HG03066 (cell line): Measurements from ENCODE around the gene AFF4.
A peak's percentile ranks its signal among the peaks of the same experiment; 100 is the strongest.
"Not testable (repeated sequence)": the region's sequence is repeated elsewhere in the genome, so short reads cannot be mapped to it uniquely, and the experiment has no call there.

Source experiments
- ATAC-seq: cut with Tn5 transposase; IDR thresholded peaks from one replicate; pipeline ENCODE4 v1.9.1; 2021; ENCODE audit warnings: low read depth; ENCODE audit not compliant: unreplicated experiment

The AFF4 gene, protein sequence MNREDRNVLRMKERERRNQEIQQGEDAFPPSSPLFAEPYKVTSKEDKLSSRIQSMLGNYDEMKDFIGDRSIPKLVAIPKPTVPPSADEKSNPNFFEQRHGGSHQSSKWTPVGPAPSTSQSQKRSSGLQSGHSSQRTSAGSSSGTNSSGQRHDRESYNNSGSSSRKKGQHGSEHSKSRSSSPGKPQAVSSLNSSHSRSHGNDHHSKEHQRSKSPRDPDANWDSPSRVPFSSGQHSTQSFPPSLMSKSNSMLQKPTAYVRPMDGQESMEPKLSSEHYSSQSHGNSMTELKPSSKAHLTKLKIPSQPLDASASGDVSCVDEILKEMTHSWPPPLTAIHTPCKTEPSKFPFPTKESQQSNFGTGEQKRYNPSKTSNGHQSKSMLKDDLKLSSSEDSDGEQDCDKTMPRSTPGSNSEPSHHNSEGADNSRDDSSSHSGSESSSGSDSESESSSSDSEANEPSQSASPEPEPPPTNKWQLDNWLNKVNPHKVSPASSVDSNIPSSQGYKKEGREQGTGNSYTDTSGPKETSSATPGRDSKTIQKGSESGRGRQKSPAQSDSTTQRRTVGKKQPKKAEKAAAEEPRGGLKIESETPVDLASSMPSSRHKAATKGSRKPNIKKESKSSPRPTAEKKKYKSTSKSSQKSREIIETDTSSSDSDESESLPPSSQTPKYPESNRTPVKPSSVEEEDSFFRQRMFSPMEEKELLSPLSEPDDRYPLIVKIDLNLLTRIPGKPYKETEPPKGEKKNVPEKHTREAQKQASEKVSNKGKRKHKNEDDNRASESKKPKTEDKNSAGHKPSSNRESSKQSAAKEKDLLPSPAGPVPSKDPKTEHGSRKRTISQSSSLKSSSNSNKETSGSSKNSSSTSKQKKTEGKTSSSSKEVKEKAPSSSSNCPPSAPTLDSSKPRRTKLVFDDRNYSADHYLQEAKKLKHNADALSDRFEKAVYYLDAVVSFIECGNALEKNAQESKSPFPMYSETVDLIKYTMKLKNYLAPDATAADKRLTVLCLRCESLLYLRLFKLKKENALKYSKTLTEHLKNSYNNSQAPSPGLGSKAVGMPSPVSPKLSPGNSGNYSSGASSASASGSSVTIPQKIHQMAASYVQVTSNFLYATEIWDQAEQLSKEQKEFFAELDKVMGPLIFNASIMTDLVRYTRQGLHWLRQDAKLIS

DNA sequence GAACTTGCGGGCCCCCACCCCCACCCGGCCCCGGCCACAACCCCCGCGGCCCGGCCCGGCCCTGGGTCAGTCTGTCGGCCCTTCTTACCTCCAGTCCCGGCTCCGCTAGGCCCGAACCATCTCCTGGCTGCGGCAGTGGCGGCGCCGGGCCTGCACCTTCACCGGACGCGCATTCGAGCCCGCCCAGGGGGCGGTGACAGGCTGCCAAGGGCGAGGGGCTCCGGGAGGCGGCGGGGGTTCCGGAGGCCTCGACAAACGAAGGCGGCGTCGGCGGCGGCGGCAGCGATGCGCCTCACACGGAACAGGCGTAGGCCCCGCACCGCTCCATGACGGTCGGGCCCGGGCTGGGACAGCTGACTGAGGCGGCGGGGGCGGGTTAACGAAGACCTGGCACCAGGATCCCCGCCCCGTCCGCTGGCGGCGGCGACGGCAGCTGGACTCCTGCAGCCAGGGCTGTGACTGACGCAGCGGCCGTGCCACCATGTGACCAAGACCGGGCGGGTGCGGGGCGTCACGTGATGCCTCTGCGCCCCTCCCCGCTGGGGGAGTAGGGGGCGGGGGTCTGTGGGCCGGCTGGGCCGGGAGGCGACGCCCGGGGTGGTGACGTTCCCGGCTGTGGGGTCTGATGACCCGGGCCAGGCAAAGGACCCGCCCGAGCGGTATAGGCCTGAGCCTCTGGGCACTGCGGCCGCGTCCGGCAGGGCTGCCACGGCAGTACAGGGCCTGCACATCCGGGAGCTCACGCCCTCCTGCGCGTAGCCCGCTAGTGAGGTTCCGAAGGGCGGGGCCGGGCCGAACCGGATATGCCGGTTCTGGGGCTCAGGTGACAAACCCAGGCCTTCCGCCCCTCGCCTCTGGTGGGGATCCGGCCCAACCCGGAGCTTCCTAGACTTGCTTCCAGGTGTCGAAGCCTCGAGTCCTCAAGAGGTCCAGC is at the start of gene AFF4:
AFF4 (minus strand) TSS at position 464 of the 934 bp plus-strand sequence. CDS start 26,445 bp downstream, outside the sequence.
- peak; percentile 90 for ATAC-seq

DNA sequence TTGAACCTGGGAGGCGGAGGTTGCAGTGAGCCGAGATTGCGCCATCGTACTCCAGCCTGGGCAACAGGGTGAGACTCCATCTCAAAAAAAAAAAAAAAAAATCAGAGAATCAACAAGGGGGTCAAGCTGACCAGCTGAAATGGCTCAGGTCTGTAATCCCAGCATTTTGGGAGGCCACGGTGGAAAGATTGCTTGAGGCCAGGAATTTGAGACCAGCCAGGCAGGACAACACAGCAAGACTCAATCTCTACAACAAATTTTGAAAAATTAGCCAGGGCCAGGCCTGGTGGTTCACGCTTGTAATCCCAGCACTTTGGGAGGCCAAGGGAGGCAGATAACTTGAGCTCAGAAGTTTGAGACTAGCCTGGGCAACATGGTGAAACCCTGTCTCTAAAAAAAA is 45.0 kb upstream of the AFF4 start:
- not testable (repeated sequence) for ATAC-seq

DNA sequence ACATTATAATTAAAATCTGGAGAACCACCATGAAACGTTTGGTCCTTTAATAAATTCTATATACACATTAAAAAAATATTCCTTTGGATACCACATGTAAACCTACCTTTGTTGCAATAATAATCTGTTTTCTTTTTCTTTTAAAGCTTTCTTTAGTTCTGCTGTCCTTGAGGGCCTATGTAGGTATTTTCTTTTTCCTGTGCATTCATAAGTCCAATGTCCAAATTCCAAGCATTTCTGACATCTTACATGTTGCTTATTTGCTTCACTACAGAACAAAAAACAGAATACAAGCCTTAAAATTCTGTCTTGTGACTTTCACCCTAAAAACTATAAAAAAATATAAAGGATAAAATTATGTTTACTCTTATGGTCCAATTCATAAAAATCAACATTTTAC is 43.2 kb upstream of the AFF4 start:
- ATAC-seq = no peak

DNA sequence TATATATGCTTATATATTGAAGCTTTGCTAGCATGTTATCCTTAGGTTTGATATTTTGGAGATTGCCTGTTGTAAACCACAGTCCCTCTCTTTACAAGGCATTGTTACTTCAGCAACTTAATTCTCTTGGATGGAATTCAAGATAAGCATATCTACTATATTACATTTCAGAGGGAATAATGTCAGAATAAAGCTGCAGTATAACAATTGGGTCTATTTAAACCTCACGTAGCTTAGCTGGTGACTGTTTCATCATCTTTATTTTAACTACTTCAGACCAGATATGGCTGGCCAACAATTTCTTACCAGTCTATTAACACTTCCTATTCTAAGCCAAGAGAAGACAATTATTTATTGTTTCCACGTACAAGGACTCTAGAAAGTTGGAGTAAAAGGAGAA is 35.8 kb upstream of the AFF4 start:
- no peak for ATAC-seq

DNA sequence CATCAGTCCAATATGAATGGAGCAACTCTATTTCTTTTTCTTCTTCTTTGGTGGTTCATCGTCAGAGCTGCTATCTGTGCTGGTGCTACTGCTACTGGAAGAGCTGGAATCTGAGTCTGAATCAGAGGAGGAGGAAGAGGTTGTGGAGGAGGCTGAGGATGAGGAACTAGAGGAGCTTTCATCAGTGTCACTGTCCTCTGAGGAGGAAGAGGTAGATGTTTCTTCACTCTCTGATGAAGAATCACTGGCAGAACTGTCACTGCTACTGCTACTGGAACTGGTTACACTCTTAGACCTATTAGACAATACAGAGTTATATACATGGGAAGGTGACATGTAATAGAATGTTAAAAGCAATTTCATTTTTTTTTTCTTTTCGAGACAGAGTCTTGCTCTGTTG is 35.1 kb upstream of the AFF4 start:
- ATAC-seq = no peak

DNA sequence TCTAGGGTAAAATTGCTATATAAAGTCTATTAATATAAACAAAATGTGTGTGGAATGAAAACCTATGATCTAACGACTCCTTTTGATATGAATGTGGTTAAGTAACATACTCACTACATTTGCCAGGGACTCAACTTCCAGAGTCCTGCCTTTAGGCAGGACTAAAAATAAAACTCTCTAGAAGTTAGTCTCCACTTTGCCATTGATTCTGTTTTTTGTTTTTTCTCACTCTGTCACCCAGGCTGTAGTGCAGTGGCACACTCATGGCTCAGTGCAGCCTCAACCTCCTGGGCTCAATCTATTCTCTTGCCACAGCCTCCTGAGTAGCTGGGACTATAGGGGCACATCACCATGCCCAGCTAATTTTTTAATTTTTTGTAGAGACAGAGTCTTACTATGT is 32.9 kb upstream of the AFF4 start:
- ATAC-seq = no peak

DNA sequence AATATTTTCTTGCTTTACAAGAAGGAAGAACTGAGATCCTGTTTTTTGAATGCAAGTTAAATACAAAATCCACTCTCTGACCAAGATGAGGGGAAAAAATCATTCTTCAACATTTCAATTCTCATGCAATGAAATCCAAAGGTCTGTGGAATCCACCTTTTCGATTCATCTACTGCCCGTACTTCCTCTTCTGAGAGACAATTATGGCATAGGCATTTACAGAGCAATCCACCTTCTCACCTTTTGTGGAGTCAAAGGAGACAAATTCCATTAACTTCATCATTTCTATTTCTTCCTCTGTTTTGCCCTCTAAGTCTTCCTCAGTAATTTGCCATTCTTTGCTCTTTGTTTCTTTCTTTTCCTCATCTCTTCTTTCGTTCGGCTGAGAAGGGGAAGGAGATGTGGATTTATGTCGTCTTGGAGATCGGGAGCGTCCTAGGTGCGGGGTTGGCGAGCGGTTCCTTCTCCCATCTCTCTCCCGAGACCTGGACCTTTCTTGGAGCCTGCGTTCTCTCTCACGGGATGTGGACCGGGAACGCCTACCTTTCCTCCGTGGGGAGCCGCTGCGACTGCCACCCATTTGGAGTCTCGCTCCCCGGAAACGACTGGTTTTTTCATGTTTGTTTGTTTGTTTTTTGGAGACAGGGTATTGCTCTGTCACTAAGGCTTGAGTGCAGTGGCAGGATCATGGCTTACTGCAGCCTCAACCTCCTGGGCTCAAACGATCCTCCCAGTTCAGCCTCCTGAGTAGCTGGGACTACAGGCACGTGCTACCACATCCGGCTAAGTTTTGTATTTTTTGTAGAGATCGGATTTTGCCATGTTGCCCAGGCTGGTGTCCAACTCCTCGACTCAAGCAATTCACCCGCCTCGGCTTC is 24.3 kb upstream of the AFF4 start:
- ATAC-seq = no peak

DNA sequence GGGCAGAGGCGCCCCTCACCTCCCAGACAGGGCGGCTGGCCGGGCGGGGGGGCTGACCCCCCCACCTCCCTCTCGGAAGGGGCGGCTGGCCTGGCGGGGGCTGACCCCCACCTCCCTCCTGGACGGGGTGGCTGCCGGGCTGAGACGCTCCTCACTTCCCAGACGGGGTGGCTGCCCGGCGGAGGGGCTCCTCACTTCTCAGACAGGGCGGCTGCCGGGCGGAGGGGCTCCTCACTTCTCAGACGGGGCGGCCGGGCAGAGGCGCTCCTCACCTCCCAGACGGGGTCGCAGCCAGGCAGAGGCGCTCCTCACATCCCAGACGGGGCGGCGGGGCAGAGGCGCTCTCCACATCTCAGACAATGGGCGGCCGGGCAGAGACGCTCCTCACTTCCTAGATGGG is 19.5 kb upstream of the AFF4 start:
- not testable (repeated sequence) for ATAC-seq

DNA sequence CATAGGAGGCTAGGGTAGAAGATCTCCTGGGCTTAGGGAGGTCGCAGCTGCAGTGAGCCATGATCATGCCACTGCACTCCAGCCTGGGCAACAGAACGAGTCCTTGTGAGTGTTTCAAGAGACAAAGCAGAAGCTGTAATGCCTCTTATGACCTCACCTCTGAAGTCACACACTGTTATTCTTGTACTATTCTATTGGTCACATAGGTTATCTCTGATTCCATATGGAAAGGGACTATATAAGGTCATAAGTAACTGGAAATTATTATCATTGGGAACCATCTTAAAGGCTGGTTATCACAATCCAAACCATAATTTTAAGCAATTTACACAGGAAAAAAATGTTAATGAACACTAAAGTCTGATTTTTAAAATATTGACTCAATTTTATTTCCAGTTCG is 17.9 kb upstream of the AFF4 start:
- no peak for ATAC-seq

DNA sequence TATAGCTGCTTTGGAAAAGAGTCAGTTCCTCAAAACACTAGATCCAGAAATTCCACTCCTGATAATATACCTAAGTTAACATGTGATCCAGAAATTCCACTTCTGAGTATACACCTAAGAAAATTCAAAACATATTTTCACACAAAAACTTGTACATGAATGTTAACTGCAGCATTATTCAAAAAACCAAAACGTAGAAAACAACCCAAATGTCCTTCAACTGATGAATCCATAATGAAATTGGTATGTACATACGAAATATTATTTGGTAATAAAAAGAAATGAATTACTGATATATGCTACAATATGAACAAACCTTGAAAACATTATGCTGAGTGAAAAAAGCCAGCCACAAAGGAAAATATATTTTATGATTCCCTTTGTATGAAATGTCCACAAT is 16.5 kb upstream of the AFF4 start:
- ATAC-seq = no peak

DNA sequence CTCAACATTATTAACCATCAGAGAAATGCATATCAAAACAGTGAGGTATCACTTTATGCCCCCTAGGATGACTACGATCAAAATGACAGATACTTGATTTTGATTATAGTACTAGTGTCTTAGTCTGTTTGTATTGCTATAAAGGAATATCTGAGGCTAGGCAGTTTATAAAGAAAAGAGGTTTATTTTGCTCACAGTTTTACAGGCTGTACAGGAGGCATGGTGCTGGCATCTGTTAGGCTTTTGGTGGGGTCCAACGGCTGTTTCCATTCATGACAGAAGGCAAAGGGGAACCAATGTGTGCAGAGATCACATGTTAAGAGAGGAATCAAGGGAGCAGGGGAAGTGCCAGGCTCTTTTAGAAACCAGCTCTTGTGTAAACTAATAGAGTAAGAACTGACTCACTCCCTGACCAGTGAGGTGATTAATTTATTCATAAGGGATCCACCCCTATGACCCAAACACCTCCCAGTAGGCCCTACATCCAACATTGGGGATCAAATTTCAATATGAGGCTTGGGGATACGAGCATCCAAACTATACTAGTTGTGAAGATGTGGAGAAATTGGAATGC is 16.0 kb upstream of the AFF4 start:
- ATAC-seq = no peak

DNA sequence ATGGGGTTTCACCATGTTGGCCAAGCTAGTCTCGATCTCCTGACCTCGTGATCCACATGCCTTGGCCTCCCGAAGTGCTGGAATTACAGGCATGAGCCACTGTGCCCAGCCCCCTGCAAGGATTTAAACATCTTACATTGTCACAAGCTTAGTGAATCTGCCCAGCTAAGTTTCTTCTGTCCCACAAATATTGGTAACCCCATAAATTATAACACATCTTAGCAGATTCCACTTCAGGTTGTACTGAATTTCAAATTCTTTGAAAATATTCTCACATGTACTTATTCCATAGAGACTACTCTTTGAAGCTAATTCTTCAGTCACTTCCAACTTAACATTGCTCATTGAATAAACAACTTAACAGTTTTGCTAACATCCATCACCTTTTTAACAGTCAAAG is 13.4 kb upstream of the AFF4 start:
- no peak for ATAC-seq

DNA sequence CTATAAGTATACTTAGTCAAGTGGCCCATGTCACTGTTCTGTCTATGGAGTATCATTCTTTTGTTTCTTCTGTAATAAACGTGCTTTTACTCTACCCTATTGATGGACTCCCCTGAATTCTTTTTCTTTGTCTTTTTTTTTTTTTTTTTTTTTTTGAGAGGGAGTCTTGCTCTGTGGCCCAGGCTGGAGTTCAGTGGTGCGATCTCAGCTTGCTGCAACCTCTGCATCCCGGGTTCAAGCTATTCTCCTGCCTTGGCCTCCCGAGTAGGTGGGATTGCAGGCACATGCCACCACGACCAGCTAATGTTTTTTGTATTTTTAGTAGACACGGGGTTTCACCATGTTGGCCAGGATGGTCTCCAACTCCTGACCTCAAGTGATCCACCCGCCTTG is 9.0 kb upstream of the AFF4 start:
- ATAC-seq = not testable (repeated sequence)

DNA sequence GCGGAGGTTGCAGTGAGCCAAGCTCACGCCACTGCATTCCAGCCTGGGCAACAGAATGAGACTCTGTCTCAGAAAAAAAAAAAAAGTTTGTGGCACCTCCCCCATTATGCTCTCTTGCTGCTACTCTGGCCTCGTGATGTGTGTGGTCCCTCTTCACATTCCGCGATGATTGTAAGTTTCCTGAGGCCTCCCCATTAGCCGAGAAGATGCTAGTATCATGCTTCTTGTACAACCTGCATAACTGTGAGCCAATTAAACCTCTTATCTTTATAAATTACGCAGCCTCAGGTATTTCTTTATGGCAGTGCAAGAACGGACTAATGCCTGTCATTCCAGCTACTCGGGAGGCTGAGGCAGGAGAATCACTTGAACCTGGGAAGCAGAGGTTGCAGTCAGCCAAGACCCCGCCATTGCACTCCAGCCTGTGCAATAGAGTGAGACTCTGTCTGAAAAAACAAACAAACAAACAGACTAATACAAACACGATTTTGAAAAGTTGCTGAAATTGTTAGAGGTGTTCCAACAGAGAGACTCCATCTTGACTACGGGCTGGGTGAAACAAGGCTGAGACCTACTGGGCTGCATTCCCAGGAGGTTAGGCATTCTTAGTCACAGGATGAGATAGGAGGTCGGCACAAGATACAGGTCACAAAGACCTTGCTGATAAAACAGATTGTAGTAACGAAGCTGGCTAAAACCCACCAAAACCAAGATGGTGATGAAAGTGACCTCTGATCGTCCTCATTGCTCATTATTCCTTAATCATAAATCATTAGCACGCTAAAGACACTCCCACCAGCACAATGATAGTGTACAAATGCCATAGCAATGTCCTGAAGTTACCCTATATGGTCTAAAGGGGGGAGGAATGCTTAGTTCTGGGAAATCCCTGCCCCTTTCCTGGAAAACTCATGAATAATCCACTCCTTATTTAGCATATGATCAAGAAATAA is 8.3 kb upstream of the AFF4 start:
- no peak for ATAC-seq

DNA sequence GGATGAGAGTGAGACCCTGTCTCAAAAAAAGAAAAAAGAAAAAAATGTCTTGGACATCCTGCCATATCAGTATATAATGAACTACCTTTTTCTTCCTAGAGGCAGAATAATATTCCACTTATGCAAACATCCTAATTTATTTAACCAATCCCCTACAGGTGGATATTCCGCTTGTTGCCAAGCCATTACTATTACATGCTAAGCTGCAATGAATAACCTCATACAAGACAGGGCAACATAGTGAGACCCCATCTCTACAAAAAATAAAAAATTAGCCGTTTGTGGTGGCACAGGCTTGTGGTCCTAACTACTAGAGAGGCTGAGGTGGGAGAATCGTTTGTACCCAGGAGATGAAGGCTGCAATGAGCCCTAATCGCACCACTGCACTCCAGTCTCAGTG is 1.7 kb upstream of the AFF4 start:
- ATAC-seq = no peak

DNA sequence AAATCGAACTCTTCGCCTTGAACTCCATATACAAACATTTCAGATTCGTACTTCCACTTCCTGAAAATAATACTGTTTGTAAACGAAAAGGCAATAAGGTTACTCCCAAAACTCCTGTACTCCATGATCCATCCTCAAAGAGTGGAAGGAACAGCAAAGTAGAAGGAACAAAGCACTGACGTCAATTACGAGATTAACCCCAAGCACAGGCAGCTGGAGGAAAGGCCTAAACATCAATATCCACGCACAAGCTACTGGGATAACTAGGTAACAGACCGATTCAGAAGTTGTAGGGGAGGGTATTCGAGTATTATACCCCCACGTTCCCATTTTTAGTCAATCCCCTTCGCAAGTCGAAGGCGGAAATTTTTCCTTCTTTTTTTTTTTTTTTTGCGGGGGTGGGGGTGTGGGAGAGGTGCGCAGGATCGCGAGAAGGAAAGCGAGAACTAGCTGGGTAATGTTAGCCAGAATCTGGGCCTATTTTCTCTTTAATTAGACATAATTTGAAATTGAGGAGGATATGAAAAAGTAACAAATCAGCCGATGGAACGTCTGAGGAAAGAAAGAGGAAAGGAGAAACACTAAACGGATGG is 909 bp downstream of the AFF4 start:
- ATAC-seq = no peak

DNA sequence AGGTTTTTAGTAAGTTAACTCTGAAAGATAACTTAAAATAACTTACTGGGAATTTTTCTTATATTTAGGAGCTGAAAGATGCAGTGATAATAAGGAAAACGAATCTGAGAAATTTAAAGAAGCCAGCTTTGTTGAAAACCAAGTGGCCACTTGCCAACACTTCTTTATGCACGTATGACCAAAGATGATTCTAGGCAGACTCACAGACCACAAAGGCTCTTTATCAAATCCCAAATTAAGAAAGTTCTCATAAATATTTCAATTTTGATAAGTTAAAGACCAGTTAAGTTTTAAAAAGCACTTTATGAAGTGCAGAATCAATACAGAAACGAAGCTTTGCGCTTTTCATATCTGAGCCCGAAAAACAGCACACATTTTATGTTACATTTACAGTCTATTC is 1.5 kb downstream of the AFF4 start:
- no peak for ATAC-seq
